EL (cell line): ENCODE data around the gene SIX2.

Experiments used
- DNase-seq: peaks from one replicate; pipeline ENCODE4 v3.0.0-alpha.2; 2016

Gene SIX2

DNA sequence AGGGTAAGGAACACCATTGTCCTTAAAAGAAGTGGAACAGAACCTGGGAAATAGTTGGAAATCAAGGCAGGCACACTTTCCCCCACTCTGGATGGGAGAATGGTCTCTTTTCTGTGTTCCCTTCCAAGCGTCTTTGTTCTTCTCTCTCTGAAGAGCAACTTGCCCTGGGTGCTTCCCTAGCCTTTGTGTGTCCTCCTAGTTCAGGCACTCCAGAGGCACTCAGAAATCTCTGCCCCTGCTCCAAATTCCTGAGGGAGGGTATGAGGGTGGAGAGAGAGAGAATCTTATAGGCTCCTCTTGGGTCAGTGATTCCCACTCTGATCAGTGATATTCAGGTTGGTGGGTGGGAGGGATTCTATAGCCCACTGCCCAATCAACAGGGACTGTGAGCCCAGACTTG, 8.8 kb upstream of the SIX2 start:
- DNase-seq: no peak

DNA sequence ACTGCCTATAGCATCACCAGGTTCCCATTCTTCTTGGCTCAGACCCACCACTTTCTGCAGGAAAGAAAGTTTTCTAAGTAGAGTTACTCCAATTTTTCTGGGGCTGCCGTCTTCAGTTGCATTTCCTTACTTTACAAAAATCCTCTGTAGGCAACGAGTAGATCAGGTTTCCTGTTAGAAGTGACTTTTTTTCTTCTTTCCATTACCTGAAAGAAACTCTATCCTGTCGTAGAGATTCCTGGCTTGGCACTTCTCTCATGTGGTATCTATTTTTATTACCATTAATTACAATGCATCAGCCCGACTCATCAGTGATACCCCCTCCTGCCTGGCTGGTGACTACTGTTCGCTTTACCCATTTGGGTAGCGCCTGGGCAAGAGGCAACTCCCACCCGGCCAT, 5.6 kb upstream of the SIX2 start:
- no peak for DNase-seq

DNA sequence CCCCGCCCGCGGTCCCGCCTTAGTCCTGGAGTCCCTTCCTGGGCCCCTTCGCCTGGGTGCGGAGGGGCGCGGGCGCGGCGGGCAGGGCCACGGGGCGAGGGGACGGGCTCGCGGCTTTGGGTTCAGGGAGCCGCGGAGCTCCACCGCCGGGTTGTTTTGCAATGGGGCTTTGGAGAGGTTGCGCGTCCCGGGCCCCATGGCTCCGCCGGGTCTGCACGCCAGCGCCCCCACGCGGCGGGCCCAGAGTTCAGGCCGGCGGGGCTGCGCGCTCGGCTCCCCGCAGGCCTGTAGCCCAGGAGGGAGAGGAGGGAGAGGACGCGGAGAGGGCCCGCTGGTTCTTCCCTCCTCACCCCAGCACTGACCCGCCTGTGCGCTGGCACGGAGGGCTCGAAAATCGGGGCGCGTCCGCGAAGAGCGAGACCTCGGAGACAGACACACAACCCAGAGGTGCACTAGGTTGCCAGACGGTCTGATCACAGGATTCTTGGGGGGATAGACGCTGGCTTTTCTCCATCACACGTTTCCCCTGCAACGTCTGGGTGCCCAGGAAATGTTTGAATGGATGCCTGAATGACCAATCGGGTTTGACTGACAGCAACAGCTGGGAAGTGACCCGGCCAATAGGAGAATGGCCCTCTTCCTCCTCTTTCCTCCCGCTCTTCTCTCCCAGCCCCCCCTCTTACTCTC, 4.9 kb upstream of the SIX2 start:
- DNase-seq: peak; percentile 70

DNA sequence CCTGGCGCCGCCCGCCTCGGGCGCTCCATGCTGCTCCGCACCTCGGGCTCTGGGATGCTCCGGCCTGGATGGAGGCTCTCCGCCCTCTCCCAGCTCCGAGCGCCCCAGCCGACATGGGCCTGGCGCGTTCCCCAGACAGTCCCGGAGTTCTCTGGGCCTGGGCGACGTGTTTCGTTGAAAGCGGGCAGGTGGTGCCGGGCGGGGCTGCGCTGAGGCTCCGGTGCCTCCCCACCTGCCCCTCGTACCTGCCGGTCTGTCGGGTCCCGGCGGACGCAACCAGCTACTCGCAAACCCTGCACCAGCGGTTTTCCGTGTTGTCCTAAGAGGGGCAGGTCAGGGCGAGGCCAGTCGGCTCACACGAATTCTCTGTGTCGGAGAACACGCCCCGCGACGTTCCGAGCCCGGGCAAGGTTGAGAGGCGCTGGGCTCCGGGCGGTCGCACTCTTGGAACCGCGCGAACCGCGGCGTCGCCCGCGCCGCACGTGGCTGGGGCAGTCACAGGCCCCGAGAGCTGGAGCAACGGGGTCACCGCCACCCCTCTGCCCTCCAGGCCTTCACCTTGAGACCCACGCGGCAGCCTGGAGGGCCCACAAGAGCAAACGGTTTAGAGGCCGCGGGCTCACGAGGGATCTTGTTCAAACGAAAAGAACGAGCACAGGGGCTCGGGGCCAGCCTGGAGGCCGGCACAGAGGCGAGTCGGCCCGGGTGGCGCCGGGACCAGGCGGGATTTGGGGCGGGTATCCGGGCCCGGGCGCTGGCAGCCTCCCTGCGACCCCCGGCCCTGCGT, 4.2 kb upstream of the SIX2 start:
- no peak for DNase-seq

DNA sequence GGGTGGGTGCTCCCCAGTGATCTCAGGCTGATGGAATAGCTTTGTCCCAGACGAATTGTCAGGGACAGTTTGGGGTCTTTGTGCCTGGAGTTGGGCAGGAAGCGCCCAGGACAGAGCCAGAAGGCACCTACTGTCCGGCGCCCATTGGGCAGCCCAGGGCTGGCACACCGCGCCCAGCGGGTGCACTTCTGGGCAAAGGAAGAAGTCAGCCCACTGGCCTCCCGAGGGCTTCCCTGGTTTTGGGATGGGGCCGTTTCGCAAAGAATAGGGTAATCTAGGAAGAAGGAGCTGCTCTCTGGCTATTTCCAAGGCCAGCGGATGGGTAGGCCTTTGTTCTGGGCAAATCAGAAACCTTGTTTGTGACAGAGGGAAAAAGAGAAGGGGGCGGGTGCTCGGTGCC, 3.5 kb upstream of the SIX2 start:
- DNase-seq: no peak

DNA sequence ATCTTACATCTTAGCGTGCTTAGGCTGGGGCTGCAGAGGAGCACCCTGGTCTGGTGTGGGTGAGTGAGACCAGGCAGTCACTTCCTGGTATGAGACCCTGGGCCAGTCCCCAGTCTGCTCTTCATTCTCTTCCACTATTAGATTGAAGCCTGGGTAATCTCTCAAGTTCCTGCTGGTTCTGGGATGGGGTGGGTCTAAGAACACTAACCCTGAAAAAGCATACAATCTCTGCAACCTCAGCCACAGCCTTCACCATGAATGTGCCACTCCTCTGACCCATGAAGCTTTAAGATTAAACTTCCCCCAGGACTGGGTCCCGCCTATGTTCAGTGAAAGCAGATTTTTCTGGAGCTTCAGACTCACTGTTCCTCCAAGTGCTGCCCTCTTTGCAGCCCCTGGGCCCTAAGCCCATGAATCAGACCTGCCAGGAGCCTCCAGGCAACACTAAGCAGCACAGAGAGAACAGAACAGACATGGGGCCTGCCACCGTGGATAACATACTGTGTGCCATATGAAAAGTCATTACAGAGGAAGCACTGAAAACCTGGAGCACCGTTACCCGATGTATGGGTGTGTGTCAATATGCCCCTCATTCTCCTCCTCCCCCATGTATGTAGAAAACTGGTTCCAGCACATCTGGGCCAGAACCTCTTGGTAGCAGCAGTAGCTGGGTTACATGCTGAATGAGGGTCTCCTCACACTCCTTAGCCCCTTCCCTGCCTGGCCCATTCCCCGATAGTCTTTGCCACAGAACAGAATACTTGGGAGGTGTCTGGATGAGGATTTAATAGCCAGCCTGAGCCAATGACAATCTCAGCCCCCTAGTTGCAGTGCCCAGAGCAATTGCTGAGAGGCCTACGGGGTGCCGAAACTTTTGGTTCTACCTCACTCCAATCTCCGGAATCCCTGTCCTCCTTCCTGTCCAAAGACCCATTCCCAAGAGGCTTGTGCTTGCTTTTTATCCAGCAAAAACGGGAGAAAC, 2.7 kb upstream of the SIX2 start:
- no peak for DNase-seq

DNA sequence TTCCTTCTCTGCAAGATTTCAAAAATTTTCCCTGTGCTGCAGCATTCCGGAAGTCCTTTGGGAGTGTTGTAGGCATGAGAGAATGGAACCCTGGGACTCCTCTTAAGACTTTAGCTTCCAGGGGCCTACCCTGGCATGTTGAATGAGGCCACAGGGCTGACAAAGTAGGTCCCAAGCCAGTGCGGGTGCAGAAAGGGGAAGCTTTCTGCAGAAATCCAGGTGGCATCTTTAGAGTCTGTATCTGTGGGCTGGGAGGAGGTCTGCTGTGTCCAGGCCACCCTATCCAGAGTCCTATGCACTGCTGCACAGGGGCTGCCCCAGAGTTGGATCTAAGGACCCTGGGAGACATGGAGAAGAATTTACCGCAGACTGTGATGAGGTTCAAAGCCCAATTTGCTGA, 1.9 kb upstream of the SIX2 start:
- no peak for DNase-seq

DNA sequence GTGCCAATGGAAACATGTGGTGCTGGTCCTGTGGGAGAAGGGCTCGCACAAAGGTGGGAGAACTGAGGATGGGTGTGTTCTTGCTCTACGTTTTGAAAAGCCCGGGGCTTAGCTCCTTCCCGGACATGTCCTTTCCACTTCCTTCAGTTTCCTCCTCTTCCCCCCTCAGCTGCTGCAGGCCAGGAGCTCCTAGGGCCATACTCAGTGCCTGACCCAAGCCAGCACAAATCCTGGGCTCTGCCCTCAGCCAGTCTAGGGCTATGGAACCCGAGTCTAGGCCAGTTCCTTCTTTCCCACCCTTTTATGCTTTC, 1.4 kb upstream of the SIX2 start:
- DNase-seq: no peak

DNA sequence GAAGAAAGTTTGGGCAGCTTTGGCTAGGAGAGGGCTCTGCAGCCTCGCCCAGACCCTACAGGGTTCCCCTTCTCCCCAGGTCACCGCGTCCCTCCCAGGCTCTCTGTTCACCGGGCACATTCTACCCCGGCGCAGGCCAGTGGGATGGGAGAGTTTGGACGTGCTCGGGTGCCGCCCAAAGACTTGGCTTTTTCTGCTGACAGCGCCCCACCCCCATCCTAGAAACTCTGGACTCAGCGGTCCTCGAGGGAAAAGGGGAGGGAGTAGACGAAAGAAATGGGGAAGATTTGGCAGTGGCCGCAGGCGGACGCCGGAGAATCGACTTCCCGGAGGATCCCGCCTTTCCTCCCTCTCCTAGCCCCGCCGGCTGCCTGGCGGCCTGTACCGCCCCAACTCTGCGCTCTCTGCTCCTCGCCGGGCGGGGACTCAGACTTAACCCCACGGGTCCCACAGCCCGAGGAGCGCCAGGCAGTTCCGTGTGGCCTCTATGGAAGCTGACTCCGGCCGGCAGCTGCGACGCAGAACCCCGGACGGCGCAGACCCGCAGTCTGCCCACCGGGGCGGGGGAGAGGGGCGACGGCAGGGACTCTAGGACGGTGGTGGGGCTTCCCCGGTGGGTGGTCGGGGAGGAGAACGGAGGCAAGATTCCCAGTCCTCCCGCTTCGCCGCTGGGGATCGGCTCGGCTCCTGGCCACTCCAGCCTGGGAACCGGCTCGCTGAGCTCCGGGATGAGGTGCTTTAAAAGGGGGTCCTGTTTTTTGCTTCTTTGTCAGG, 863 bp upstream of the SIX2 start:
- DNase-seq: peak; percentile 79

DNA sequence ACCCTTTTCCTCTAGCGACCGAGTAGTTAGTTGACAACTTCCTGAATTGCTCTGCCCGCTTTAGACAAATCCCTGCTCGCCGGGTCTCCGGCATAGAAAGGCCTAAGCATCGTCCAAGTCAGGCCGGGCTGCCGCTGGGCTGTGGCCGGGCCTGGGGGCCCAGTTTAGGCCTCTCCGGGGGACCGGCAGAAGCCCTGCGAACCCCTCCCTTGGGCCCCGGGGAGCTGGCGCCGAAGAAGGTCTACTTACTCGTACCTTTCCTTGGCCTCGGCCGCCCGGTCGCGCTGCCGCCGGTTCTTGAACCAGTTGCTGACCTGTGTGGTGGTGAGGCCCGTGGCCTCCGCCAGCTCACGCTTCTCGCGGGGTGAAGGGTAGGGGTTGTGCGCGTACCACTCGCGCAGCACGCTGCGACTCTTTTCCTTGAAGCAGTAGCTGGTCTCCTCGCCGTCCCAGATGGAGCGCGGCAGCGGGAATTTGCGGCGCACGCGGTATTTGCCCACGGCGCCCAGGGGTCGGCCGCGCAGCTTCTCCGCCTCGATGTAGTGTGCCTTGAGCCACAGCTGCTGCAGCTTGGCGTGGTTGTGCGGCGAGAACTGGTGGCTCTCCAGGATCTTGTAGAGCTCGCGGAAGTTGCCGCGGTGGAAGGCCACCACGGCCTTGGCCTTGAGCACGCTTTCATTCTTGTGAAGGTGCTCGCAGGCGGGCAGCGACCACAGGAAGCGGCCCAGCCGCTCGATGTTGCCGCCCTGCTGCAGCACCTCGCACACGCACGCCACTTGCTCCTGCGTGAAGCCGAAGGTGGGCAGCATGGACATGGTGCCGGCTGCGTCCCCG, 739 bp downstream of the SIX2 start:
- DNase-seq: peak; percentile 18

DNA sequence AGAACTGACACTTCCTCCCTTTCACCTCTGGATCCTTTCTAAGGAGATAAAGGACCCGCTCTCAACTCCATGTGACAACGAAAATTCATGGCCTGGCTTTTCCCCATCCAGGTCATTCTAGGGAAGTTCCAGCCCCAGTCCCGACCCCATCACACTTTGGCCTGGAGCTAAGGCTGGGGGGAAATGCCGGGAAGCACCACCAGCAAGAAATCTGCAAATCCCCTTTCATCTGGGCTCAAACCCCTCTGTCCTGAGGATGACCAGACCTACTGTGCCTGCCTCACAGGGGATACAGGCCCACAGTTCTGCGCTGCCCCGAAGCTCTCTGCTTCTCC, 1.3 kb downstream of the SIX2 start:
- DNase-seq: no peak

DNA sequence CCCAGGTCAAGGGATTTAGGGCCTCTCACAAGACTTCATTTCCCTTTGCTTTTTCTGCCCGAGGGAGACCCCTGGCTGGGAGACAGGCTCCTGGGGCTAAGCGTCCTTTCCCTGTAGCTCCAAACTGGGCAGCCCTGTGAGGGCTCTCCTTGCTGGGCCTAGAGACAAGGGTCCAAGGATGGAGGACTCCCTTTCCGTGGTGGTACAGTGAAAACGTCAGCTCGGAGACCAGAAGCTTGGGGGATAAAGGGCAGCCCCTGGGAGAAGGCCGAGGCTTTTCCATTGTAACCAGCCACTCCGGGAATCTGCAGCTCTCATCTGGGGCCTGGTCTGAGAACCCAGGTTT, 2.3 kb downstream of the SIX2 start:
- no peak for DNase-seq

DNA sequence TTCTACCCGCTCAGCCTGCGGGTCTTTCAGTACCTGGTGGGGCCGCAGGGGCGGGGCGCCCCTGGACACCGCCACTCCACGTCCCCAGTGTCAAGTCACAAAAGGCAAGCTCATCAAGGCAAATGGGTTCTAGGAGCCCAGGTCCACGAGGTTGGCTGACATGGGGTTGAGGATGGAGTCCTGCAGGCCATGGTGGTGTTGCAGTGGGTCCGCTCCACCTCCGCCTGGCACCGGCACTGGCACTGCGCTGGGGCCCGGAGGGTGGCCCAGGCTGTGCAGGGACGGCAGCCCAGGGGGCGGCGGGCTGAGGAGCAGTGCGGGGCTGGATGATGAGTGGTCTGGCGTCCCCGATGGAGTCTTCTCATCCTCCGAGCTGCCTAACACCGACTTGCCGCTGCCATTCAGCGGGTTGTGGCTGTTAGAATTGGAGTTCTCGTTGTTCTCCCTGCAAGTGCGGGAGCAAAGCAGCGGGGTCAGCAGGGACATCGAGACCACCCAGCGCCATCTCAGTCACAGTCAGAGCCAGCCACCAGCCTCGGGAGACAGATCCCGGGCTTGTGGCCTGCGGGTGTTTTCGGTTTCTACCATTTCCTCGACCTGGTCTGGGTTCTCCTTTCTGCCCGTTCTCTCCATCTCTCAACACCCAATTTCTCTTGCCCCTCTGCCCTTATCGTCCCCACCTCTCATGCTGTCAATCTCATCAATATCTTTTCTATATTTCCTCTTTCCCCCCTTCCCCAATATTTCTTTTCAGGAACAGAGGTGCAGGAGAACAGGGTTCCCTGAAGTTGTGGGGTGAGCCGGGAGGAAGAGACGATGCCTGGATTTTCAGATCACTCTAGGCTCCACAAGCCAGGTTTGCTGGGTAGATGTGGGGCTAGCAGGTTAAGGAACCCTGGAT, 3.0 kb downstream of the SIX2 start:
- DNase-seq: no peak

DNA sequence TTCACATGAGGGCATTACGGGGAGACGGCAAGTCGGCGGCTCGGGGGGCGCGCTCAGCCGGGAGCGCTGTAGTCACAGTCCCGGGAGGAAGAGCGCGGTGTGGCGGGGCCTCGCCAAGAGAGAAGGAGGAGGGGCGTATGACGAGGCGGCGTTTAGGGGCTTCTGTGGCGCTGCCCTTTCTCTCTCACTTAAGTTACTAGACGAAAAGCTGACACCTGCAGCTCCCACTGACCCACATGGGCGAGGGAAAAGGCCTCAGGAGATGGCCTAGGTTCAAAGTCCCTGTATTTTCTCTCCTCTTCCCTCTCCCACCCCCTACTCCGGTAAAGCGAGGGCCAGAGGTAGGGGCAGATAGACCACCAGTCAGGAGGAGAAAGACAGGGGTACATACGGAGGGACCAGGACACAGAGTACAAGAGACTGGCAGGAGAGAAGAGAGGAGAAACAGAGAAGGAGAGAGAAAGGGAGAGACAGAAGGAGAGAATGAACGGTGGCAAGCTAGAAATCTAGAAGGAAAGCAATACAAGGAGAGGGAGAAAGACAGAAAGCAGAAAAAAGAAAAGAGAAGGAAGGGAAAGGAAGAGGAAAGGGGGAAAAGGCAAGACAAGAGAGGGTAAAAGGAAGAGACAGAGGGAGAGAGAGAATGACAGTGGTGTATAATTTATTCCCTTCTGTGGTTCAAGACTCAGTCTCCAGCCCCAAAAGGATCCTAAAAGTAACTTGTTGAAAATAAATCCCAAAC, 3.8 kb downstream of the SIX2 start:
- DNase-seq: no peak

DNA sequence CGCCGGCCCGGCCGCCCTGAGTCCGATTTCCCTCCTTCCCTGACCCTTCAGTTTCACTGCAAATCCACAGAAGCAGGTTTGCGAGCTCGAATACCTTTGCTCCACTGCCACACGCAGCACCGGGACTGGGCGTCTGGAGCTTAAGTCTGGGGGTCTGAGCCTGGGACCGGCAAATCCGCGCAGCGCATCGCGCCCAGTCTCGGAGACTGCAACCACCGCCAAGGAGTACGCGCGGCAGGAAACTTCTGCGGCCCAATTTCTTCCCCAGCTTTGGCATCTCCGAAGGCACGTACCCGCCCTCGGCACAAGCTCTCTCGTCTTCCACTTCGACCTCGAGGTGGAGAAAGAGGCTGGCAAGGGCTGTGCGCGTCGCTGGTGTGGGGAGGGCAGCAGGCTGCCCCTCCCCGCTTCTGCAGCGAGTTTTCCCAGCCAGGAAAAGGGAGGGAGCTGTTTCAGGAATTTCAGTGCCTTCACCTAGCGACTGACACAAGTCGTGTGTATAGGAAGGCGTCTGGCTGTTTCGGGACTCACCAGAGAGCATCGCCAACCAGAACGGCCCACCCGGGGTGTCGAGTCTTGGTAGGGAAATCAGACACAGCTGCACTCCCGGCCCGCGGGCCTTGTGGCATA, 4.6 kb downstream of the SIX2 start:
- no peak for DNase-seq

DNA sequence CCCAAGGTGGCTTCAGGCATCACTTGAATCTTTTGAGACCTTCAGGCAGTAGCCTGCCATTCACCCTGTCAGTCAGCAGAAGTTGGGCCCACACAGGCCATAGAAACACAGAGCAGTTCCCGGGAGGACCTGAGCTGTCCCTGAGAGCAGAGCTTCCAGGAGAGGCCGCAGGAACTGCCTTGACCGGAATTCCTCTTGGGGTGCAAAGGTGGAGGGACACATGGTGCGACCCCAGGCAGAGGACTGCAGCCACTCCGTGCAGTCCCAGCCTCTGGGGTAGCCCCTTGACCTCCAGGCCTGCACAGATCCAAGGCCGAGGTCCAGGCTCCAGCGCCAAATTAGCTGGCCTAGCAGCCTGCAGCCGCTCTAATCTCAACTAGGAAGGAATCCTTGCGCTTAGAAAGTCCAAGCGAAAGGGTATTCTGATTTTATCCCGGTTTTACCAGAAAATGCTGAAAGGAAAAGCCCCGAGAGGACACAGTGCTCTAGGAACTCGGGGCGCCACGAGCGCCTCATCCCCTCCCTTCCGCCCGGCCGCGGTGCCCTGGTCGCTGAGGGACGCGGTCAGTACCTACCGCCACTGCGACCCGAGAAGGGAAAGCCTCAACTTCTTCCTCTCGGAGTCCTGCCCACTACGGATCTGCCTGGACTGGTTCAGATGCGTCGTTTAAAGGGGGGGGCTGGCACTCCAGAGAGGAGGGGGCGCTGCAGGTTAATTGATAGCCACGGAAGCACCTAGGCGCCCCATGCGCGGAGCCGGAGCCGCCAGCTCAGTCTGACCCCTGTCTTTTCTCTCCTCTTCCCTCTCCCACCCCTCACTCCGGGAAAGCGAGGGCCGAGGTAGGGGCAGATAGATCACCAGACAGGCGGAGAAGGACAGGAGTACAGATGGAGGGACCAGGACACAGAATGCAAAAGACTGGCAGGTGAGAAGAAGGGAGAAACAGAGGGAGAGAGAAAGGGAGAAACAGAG, 5.4 kb downstream of the SIX2 start:
- DNase-seq: no peak

DNA sequence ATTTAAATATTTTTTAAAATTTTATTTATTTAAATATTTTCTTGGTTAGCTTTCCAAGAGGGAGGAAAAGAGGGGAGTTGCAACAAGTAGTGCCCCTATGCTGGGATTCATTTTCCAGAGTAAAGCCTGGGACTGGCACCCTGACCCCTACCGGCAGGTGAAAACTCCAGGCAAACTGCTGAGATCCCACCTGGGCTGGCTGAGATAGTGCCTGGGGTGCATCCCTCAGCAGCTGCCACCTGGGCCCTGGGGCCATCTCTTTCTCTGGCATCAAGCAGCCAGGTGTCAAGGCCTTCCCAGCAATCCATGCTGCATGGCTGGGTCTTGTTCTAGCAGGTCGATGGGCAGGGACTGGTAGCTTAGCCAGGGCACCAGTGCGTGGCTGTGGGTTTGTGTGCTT, 6.6 kb downstream of the SIX2 start:
- no peak for DNase-seq

DNA sequence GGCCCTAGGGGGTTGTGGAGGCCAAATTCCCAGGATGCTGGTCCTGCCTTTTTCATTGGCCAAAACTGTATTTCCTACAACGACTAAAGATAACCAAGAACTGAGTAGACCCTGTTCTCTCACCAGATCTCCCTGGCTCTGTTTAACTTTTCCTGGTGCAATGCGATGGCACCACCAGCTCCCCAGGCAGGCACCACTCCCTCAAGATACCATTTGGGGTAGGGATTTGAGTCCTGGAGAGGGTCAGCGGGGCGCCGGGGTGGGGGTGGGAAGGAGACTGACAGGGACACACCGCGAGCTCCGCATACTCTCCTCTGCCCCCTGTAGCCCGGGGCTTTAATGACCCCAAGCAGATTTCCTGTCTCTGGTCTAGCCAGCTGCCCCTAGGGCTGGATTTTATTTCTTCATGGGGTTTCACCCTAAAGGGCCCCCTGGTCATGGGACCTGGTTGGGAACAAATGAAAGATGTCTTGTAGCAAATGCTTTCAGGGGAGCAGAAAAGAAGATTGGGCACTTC, 7.3 kb downstream of the SIX2 start:
- no peak for DNase-seq
